Stimulated activated CD4-positive, alpha-beta T cell treated with anti-CD3 and anti-CD28 coated beads, TNF-alpha, amount 100 ng/mL, for 48 hours (primary cell): Measurements from ENCODE around the gene LTB4R2.
"Not testable (repeated sequence)": the region's sequence is repeated elsewhere in the genome, so short reads cannot be mapped to it uniquely, and the experiment has no call there.

ENCODE experiments used
- DNase-seq, 3 donors: peaks; one replicate each; pipeline ENCODE4 v3.0.0-alpha.2; 2020; ENCODE audit warnings: low read depth in 3 of 3

LTB4R2 gene

GRCh38 chr14:24317141-24317928, 7.4 kb downstream of the LTB4R2 start:
- DNase-seq, result no peak

DNA sequence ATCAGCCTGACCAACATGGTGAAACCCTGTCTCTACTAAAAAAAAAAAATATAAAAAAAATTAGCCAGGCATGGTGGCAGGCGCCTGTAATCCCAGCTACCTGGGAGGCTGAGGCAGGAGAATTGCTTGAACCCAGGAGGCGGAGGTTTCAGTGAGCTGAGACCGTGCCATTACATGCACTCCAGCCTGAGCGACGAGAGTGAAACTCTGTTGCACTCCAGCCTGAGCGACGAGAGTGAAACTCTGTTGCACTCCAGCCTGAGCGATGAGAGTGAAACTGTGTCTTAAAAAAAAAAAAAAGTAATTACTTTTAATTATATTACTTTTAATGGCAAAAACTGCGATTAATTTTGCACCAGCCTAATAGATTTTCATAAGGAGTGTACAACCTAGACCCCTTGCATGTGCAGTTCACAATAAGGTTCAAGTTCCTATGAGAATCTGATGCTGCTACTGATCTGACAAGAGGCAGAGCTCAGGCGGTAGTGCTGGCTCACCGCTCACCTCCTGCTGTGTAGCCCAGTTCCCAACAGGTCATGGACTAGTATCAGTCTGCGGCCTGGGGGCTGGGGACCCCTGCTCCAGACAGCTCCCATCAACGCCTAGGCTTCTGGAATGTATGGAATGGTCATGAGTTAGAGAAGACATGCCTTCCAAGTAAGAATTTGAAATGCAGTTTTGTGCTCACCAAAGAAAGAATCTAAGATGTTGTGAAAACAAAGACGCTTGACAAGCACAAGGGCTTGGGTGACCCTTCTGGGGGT, 11.5 kb downstream of the LTB4R2 start:
- no peak for DNase-seq

DNA sequence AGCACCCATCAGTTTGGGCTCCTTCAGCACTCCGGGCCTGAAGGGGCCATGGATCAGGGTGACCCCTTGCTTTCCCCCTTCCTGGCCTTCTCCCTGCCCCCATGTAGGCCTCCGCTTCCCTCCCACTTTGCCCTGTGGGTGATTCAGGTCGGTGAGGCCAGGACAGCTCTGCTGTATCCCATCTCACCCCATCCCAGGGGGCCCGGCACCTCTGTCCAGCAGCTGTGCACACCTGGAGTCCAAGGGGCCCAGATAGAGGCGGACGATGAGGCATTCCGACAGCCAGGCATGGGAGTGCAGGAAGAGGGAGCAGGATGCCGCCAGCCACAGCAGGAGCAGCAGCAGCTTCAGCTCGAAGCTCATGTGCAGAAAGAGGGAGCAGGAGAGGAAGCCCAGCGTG, 12.7 kb downstream of the LTB4R2 start:
- DNase-seq, result no peak

DNA sequence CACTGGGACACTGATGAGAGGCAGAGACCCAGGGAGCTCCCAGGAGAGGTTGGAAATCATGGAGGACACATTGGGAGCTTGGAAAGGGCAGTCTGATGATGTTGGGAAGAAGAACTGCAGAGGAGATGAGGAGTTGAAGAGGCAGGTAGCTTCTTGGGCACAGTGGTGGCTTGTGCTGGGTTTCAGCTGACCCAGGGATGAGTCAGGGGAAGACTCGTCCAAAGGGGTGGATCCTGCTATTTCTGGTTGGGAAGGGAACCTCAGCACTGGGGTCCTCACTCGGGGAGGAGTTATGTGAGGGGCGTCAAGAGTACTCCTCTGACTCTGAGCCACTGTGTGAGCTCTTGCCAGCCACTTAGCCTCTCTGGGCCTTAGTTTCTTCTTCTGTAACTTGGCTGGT, 13.4 kb downstream of the LTB4R2 start:
- no peak for DNase-seq

DNA sequence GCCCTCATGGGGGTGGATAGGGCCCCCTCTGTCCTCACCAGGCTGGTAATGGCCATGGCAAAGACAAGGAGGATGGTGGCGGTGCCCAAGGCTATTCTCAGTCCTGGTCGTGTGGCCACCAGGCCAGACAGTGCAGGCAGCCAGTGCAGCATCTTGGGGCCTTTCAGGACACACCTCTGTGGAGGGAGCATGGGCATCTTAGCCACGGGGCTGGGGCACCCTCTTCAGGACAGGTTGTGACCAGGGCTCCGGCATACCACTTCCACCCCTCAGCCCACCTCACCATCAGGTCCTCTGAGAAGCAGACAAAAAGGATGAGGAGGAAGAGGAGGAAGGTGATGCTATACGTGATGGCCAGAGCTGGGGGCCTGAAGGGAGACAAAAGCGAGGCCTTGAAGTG, 14.1 kb downstream of the LTB4R2 start:
- no peak for DNase-seq

DNA sequence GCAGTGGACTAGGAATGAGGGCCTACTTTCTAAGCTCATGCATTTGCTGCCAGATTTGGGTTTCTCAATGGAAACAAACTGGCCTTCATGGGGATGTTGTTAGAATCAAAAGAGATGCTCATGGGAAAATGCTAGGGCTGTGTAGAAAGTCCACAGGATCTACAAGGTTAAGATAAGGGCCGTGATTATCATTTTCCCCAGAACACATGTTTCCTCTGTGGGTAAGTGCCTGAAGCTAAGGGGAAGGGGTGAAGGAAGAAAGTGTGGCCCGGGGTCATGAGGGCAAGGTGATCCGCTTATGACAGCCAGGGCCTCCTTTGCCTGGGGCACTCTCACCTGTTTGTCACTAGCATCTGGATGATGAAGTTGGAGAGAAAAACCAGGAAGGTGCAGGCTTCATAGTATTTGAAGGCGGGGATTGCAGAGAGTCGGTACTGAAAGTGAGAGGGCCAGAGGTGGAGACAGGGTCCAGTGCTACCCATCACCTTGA, 15.1 kb downstream of the LTB4R2 start:
- no peak for DNase-seq

DNA sequence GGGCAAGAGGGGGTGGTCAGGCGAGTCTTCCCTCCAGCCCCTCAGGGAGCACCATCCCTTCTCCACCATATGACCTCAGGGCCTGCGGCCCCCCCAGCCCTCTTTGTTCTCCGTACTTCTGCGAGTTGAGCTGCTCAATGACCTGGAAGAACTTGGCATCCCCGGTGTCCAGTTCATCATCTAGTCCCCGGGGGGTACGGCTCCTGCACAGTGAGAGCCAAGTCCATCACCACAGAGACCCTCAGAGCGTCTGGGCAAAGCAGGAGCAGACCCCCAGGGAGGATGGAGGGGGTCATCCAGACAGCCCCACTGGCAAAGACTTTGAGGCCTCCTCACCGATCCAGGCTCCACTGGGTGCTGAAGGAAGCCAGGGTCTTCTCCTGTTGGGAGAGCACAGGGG, 16.0 kb downstream of the LTB4R2 start:
- no peak for DNase-seq

- DNase-seq, result no peak
Measured at GRCh38 chr14:24327303-24327702, 17.4 kb downstream of the LTB4R2 start.

GRCh38 chr14:24327914-24328313, 18.0 kb downstream of the LTB4R2 start:
- not testable (repeated sequence) for DNase-seq

DNA sequence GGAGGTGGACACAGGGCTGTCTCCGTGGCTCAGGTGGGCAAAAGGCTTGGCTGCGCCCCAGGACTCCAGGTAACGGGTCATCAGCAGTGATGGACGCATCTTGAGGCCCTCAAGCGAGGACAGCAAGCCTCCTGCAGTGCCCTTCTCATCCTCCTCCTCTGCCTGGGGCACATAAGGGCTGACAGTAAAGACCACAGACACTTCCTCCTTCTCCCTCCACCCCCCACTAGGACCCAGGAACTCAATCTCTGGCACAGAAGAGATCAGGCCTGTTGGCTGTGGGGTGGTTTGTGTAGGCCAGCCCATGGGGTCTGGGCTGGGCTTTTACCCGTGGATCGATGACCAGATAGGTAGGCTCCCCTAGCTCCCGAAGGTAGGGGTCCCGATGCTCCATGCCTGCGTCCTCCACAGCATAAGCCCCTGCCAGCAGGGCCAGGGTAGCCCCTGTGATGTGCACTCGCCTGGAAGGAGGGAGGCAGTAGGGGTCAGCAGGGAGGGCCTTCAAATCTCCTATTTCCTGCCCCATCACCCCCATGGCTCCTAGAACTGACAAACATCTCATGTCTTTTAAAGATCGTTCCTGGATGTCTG, 19.2 kb downstream of the LTB4R2 start:
- DNase-seq, result no peak

DNA sequence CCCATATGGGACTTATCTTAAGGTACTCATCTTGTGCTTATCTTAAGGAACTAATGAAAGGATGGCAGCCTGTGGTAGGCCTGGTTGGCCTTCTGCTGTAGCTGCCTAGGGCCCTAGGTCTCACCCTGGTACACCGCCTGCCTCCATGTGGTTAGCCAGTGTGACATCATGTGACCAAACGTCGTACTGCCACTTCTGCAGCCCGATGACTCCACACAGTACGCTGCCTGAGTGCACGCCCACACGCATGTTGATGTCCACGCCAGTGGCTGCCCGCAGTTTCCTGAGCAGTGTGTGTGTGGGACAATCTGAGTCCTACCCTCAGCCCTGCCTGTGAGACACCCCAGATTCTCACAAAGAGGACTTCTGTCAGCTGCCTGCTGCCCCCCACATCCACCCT, 19.8 kb downstream of the LTB4R2 start:
- DNase-seq, result peak in 1 of 3 donors; percentile 22

DNA sequence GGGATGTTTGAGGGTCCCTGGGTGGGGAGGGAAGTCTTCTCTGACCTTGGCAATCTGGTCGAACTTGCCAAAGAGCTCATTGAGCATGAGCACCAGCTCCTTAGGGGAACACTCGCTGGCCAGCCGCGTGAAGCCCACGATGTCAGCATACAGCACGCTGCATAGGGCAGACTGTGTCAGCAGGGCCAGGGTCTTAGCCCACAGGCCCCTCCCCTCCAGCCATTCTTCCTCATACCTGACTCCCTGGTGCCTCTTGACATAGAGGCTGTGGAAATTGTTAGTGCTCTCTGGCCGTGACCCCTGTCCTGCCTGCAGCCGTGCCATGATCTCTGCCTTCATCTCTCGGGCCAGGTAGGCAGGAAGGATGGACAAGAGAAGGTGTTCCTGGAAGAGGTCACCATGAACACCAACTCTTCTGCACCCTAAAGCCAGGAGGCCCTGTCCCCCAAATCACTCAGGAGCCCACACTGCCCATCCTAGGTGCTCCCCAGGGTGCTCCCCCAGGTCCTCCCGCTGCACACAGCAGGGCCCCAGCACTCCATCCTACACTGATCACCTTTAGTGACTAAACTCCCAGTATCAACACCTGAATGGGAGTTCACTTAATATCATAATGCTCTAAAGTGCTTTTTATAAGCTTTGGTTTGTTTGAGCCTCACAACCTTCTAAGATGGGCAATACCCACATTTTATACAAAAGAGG, 21.2 kb downstream of the LTB4R2 start:
- DNase-seq, result no peak

- DNase-seq, result no peak
Measured at GRCh38 chr14:24331731-24332267, 21.9 kb downstream of the LTB4R2 start.

- DNase-seq, result peak; percentile 66 to 77 (median 76)
Measured at GRCh38 chr14:24332268-24332993, 22.5 kb downstream of the LTB4R2 start.

DNA sequence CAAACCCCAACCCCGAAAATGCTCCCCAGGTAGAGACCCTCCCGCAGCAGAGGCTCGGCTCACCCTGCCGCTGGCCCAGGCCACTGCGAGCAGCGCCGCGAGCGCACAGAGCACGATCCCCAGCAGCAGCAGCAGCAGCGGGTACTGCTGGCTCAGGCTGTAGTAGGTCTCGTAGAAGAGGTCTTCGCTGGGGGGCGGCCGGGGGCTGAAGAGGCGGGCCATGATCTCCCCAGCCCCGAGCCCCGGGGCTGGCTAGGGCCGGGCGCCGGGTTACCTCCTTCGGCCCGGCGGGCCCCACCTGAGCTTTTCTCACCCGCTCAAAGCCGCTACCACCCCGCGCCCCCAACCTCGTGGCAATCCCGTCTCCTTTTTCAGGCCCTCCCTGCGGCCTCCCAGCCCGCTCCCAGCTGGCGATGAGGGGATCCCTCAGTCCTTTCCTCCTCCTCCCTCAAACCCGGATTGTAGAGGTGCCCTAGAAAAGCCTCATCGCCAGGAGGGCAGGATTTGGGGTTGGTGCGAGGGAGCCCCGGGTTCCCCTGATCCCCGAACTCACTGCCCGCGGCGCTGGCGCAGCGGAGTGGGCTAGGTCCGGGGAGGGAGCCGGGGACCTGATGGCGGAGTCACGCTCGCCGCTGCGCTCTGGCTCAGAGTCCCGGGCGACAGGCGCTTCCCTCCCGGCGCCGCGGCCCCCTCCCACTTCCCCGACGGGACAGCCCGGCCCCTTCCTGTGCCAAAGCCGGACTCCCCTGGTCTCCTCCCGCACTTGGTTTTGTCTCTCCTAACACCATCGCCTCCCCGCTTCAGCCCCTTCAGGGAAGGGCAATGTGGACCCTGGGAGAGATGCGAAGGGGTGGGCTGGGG, 24.7 kb downstream of the LTB4R2 start, which contains the start of gene ADCY4:
TSS of gene ADCY4 (minus strand) at position 641 of the 861 bp plus-strand sequence. CDS start at position 222, 419 bp downstream.
- DNase-seq, result no peak

DNA sequence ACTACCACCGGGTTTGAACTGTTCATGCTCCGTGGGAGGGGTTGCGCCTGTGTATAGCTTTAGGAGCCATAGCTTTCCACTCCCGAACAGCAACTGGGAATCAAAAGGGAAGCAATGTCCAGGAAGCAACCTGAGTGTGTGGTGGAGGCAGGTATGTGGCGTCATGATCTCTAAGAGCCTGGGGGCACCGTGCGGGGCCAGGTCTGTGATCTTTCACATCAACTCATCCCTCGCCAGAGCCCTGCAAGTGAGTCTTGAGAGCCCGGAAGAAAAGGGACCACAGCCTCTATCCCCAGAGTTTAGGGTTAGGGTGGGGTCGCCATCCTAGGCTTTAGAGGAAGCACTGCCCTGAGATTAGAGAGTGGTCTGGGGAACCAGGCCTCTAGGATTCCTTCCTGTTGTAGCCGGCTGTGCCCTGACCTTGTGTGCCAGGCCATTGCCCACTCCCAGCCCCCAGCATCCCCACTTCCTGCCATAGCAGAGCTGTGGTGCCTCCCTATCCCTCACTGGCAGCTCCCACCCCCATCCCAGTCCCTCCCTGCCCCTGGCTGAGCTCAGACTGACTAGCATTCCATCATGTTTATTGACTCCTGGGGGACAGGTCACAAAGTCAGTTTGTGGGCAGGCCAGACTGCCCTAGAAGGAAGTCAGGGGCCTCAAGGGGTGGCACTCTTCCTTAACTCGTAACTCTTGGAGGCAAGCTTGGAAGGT, 25.7 kb downstream of the LTB4R2 start:
- no peak for DNase-seq

- DNase-seq, result no peak
Measured at GRCh38 chr14:24337144-24337823, 27.3 kb downstream of the LTB4R2 start.

- no peak for DNase-seq
Measured at GRCh38 chr14:24337824-24338175, 27.9 kb downstream of the LTB4R2 start.

DNA sequence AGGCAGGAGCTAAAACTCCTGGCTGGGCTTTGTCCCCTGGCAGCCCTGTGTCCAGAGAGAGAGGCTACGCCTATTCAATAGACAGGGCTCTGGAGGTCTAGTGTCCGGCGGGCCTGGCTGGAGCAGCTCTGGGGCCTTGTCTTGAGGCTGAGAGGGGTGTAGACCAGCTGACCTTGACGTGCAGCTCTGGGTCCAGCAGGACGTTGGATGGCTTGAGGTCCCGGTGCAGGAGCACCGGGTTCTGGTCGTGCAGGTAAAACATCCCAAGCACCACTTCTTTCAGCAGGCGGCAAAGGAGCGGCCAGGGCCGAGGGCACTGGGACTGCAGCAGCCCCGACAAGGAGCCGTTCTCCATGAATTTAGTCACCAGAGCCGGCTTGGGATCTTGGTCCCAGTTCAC, 28.9 kb downstream of the LTB4R2 start:
- DNase-seq, result no peak
